Measurements from ENCODE around the gene RBMS3.

DNA sequence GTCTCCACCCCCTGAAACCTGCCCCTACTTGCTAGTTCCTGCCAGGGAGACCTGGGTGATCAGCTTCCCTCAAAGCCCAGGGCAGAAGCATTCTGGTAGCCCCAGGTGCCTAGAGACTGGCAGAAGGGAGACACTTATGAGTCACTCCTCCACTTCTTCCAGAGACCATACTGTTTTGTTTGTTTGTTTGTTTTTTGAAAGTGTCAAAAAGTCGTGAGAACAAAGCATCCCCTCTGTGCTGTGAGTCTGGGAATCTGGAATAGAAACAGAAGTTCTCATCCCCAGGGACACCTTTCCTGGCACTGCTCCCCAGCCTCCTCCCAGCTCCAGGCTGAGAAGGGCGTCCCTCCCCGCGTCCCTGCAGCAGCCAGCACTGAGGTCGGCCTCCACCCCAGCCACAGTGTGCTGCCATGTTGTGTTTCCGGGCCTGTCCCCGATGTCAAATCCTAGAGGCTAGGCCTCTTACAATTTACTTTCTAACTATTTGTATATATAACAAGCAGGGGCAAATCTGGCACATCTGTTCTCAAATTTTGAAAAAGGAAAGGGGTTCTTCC is 573.0 kb downstream of the RBMS3 start:
- TF ChIP-seq, protein P1, sequence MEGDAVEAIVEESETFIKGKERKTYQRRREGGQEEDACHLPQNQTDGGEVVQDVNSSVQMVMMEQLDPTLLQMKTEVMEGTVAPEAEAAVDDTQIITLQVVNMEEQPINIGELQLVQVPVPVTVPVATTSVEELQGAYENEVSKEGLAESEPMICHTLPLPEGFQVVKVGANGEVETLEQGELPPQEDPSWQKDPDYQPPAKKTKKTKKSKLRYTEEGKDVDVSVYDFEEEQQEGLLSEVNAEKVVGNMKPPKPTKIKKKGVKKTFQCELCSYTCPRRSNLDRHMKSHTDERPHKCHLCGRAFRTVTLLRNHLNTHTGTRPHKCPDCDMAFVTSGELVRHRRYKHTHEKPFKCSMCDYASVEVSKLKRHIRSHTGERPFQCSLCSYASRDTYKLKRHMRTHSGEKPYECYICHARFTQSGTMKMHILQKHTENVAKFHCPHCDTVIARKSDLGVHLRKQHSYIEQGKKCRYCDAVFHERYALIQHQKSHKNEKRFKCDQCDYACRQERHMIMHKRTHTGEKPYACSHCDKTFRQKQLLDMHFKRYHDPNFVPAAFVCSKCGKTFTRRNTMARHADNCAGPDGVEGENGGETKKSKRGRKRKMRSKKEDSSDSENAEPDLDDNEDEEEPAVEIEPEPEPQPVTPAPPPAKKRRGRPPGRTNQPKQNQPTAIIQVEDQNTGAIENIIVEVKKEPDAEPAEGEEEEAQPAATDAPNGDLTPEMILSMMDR (IDR thresholded peaks at IDR 0.05; ENCODE audit: insufficient read depth, low read depth, low read length), result no peak
- TF ChIP-seq EZH2 (IDR thresholded peaks at IDR 0.05; ENCODE audit: insufficient read depth, low read length), result no peak
